Large intestine (tissue), 3 donors: ENCODE data around the gene CHST11. TPM values are rescaled to one million over a fixed set of nuclear protein-coding genes. Genes with fewer than 3 reads are reported as not detected.

Source experiments
- DNase-seq, 2 donors: peaks; one replicate each; pipeline versions ENCODE4 v3.0.0 to v3.0.0-alpha.2; 2013
- H3K27ac ChIP-seq: one replicate; pipeline ENCODE4 v1.5.1; 2013; ENCODE audit warnings: low read length
- H3K27me3 ChIP-seq: 2 replicates; pipeline ENCODE4 v1.6.1; 2013; ENCODE audit warnings: low read length; ENCODE audit not compliant: control insufficient read depth, insufficient read depth
- H3K36me3 ChIP-seq: 2 replicates; pipeline ENCODE4 v1.6.1; 2013; ENCODE audit warnings: low read length; ENCODE audit not compliant: control insufficient read depth, insufficient read depth
- H3K4me1 ChIP-seq: one replicate; pipeline ENCODE4 v1.6.1; 2013; ENCODE audit warnings: low read length; ENCODE audit not compliant: control insufficient read depth, insufficient read depth
- H3K4me3 ChIP-seq: one replicate; pipeline ENCODE4 v1.5.1; 2013; ENCODE audit warnings: low read length
- H3K9me3 ChIP-seq: one replicate; pipeline ENCODE4 v1.6.1; 2013; ENCODE audit warnings: mild to moderate bottlenecking, low read depth, low read length, moderate library complexity; ENCODE audit not compliant: control insufficient read depth
- WGBS: methylation state at CpG from one replicate; pipeline ENCODE4 v1.1.5; 2013; ENCODE audit warnings: low lambda C conversion rate; ENCODE audit not compliant: insufficient coverage; 5-methylcytosine and 5-hydroxymethylcytosine counted together
- polyA plus RNA-seq: library from polyadenylated mRNA; unstranded; fragments of 120-200 nt; gene quantifications from one replicate; pipeline ENCODE4 v1.2.1, GENCODE V29; 2013

CHST11 gene
- polyA plus RNA-seq, 1 donor: 5.9 TPM

DNA sequence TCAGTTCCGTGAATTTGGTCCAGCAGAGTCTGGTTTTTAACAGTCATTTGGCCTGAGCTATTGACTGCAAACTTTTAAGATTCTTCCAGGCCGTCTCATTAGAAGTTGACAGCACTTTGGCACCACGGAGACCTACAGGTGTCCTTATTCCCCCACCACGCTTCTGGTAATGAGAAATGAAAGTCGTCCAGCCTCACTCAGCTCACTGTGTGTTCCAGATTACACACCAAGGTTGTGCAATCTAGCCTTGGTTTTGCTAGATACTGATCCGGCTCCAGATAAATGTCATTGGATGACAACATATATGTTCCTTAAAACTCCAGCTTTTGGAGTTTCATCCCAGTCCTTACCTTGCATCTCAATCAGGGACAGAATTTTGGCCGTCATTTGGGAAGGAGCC, 210.4 kb downstream of the CHST11 start:
- no peak overlapping the region for H3K27ac ChIP-seq
- H3K4me3 ChIP-seq: no peak overlapping the region
- H3K27me3 ChIP-seq: peaks cover 3% of the 10 kb centered on the region
- no peak for DNase-seq
- 100% methylated on average over 1 of the region's 7 CpGs for WGBS
- H3K9me3 ChIP-seq: no peaks in the 10 kb centered on the region
- H3K4me1 ChIP-seq: peaks cover 10% of the 10 kb centered on the region
- no peaks in the 10 kb centered on the region for H3K36me3 ChIP-seq

DNA sequence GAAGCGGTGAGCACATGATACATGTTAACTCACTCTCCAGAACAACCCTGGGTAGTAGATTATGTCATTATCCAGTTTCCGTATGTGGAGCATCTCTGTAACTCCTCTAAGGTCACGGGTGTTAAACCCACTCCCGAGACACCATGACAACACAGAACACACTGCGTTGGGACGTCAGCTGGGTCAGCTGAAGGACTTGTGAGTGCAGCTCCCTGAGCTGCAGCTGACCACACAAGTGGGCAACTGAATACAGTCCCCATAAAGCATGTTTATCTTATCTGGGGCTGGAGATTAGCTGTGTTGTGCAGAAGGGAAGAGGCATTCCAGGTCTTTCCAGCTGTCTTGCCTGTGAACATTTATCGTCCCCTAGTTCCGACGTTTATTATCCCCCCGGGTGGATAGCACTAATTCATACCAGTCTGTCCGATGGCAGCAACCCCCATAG, 211.5 kb downstream of the CHST11 start:
- WGBS: no CpG with 5 or more reads among the region's 11 CpGs

DNA sequence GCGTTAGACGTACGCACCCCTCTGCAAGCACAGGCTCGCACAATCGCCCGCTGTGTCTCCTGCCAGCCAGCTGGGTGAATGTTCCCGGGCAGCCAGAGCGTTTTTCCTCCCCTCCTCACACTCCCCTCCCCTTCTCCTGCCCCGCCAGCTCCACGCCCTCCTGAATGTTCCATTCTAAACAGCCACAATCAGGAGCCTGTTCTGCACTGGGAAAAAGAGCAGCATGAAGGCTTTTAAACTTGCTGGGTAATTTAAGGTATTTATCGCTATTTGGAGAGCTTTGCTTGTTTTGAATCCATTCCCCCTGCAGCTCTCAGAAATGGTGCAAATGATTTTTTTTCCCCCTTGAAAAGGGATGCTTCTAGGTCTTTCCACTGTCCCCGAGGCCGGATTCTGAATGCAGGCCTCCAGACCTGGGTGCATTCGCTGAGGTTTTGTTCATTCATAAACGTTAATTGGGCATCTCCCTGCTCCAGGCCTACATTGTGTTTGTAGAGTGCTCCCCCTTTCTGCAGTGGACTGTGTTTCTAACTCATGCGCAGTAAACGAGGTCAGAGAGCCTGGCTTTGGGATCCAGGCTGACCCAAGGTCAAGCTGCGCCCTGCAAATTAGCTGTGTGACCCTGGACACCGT, 212.5 kb downstream of the CHST11 start:
- no CpG with 5 or more reads among the region's 19 CpGs for WGBS
- Histone ChIP-seq H3K27me3 (peaks cover 3% of the 10 kb centered on the region), H3K27ac (no peak overlapping the region), H3K4me1 (peaks cover 10% of the 10 kb centered on the region), H3K9me3 (no peaks in the 10 kb centered on the region), H3K4me3 (no peak overlapping the region), H3K36me3 (no peaks in the 10 kb centered on the region)
- DNase-seq: peak in 1 of 2 donors; percentile 28

More for the DNA sequence above, 211.5 kb downstream of the CHST11 start:
- peak; percentile 26 to 59 for DNase-seq
- Histone ChIP-seq H3K36me3 (no peaks in the 10 kb centered on the region), H3K27me3 (peaks cover 3% of the 10 kb centered on the region), H3K9me3 (no peaks in the 10 kb centered on the region), H3K4me3 (no peak overlapping the region), H3K4me1 (peaks cover 10% of the 10 kb centered on the region), H3K27ac (no peak overlapping the region)

DNA sequence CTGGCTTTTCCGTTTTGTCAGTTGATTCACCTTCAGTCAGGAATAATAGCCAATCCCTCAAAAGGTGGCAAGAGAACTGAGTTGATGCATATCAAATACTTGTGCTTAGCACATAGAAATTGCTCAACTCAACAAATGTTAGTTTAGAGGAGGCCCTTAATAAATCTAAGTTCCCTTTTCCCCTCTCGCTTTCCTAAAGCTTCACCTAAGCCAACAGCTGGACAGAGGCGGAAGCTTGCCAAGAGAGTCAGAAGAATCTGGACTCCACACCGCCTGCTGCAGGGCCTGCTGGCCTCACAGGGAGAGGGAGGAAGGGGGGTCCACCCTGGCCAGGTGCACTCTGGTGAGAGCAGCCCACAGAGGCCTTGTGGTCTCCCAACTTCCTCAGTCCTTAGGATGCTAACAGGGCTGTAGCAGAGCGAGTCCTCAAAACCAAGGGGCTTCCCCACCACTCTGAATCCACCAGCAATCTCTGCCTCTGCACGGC, 213.1 kb downstream of the CHST11 start:
- no peak overlapping the region for H3K27ac ChIP-seq
- H3K27me3 ChIP-seq: peaks cover 3% of the 10 kb centered on the region
- WGBS: no CpG with 5 or more reads among the region's 6 CpGs
- no peaks in the 10 kb centered on the region for H3K36me3 ChIP-seq
- no peak overlapping the region for H3K4me3 ChIP-seq
- no peaks in the 10 kb centered on the region for H3K9me3 ChIP-seq
- DNase-seq: peak; percentile 26 to 39
- peaks cover 10% of the 10 kb centered on the region for H3K4me1 ChIP-seq

DNA sequence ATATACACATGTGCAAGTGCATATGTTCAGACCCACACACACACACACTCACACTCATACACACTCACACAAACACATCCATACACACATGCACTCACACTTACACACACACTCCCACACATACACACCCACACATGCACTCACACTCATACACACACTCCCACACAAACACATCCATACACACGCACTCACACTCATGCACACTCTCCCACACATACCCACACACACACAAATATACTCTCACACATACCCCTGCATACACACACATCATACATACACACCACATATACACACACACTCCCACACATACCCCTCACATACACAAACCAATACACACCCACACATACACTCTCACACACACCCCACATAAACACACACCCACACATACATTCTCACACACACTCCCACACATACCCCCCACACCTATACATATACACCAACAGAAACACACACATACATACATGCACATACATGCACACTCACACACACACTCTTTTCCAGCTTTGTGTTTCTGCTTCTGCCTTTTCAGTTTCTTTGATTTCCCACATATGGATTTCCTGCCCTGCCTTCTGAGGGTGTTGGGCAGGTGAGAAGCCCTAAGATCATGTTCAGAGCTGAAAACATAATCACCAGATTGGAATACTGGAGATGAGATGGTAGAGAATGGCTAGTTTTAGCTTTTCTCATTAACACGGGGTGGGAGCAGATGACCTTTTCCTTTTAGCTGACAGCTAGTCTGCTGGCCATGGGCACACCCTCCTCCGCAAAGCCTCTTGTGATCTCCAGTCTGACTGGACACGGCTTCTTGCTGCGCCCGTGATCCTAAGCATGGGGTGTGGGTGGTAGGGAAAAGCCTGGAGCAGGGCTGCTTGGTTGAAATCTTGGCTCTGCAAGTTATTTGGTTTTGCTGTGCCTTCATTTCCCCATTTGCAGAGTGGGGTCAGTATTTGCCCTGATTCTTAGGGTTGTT, 214.0 kb downstream of the CHST11 start:
- WGBS: no CpG with 5 or more reads among the region's 6 CpGs
- Histone ChIP-seq H3K27ac (no peak overlapping the region), H3K27me3 (peaks cover 3% of the 10 kb centered on the region), H3K9me3 (no peaks in the 10 kb centered on the region), H3K4me3 (no peak overlapping the region), H3K36me3 (no peaks in the 10 kb centered on the region), H3K4me1 (peaks cover 10% of the 10 kb centered on the region)
- DNase-seq: no peak

DNA sequence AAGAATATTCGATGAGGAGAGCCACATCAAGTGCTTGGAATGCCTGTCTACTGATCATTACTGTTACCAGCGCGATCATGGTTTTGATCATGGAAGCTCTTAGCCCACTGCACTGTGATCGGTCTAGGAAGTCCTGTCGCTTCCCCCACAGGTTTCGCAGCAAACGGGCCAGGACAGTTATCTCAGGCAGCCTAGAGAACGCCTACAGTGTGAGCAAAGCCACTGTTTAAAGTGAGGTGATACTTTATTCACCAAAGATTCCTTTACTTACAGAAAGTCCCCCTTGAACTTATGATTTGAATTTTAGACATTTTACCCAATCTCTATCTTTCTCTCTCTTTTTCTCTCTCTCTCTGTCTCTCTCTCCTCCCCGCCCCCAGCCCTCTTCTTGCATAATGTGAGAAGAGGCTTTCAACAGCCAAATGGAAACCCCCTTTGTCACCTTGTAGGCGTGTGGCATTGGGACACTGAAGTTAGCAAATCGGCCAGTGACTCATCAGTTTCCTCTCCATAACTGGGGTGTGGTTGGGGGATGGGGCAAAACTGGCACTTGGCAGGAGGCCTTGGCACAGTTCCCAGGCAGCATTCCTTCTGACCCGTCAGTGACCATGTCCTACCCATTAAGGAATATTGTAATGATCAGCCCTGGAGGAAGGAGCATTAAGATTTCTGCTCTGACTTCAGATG, 214.8 kb downstream of the CHST11 start:
- H3K27me3 ChIP-seq: peaks cover 3% of the 10 kb centered on the region
- H3K4me1 ChIP-seq: peaks cover 10% of the 10 kb centered on the region
- WGBS: no CpG with 5 or more reads among the region's 12 CpGs
- H3K27ac ChIP-seq: no peak overlapping the region
- DNase-seq: peak in 1 of 2 donors; percentile 23
- no peaks in the 10 kb centered on the region for H3K36me3 ChIP-seq
- H3K9me3 ChIP-seq: no peaks in the 10 kb centered on the region
- H3K4me3 ChIP-seq: no peak overlapping the region

DNA sequence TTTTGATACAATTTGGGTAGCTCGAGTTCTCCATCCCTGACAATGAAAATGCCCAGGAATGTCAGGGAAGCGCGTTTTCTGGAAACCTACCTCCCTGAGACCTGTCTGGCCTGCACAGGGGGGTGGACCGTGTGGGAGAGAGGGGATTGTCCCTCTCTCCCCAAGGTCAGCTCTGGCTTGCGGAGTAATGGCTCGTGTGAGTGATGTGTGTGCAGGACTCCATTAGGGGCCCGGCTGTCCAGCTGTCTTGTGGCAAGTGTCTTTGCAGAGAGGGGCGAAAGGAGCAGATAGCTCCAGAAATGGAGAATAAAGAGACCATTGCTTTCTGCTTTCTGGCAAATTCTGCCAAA, 215.3 kb downstream of the CHST11 start:
- Histone ChIP-seq H3K4me1 (peaks cover 10% of the 10 kb centered on the region), H3K9me3 (no peaks in the 10 kb centered on the region), H3K4me3 (no peak overlapping the region), H3K27ac (no peak overlapping the region), H3K36me3 (no peaks in the 10 kb centered on the region), H3K27me3 (peaks cover 3% of the 10 kb centered on the region)
- 100% methylated on average over 3 of the region's 8 CpGs for WGBS
- DNase-seq: no peak

DNA sequence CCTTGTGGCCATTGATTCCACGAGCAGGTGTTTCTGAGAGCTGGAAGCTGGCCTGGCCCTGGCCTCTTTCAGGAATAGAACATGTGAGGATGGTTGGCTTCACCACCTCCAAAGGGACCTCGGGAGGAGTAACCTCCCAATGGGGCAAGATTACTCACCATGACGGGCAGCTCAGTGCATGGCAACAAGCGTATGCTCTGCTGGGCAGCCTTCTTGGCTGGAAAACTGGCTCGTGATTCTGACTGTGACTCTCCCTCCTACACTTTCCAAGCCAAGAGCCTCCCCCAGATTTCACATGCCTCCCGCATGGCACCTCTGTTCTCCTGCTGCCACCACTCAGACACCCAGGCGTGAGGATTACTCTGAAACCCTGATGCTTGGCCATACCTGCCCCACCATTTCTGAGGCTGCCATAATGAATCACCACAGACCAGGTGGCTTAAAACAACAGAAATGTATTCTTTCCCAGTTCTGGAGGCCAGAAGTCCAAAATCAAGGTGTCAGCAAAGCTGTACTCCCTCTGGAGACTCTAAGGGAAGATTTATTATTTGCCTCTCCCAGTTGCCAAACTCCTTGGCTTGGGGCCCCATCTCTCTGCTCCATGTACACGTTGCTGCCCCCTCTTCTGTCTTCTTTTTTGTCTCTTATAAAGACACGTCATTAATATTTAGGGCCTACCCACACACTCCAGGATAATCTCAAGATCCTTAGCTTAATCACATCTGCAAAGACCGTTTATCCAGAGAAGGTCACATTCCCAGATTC, 215.9 kb downstream of the CHST11 start:
- Histone ChIP-seq H3K4me1 (peaks cover 10% of the 10 kb centered on the region), H3K27me3 (peaks cover 4% of the 10 kb centered on the region), H3K4me3 (no peak overlapping the region), H3K36me3 (no peaks in the 10 kb centered on the region), H3K9me3 (no peaks in the 10 kb centered on the region), H3K27ac (no peak overlapping the region)
- WGBS: no CpG with 5 or more reads among the region's 10 CpGs
- no peak for DNase-seq

DNA sequence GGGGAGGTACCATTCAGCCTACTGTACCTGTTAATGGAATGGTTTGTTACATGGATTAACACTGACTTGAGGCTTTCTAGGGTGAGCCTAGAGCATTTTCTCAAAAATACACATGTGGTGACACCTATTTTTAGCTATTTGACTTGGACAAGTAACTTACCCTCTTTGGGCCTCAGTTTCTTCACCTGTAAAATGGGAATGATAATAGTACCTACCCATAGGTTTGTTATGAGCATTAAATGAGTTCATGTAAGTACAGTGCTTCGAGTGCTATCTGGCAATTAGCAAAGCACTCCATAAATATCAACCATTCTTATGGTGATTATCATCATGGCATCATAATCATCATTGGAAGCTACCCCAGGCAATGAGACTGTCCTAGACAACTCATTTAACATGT, 216.5 kb downstream of the CHST11 start:
- H3K27ac ChIP-seq: no peak overlapping the region
- DNase-seq: no peak
- no peaks in the 10 kb centered on the region for H3K36me3 ChIP-seq
- H3K27me3 ChIP-seq: peaks cover 5% of the 10 kb centered on the region
- no CpG with 5 or more reads among the region's 1 CpG for WGBS
- H3K4me1 ChIP-seq: peaks cover 10% of the 10 kb centered on the region
- no peak overlapping the region for H3K4me3 ChIP-seq
- H3K9me3 ChIP-seq: no peaks in the 10 kb centered on the region
